Naive thymus-derived CD4-positive, alpha-beta T cell (primary cell): ENCODE data around the gene GRK2. TPM values are rescaled to one million over a fixed set of nuclear protein-coding genes. Genes with fewer than 3 reads are reported as not detected.

Source experiments
- ATAC-seq: fragments of 150-1000 bp; cut with Tn5 transposase; 2 replicates; pipeline ENCODE4 v1.10.0; 2021; ENCODE audit warnings: mild to moderate bottlenecking, moderate library complexity
- CTCF ChIA-PET: fragments of 350-600 bp; sonication (Branson Sonifier 250); formaldehyde crosslinking; loops from one replicate; lab custom pipeline; 2021; ENCODE audit warnings: antibody characterized with exemption; lab: Charles Lee
- POLR2A ChIA-PET: fragments of 350-600 bp; sonication (Branson Sonifier 250); formaldehyde crosslinking; loops from one replicate; lab custom pipeline; 2021; ENCODE audit warnings: antibody characterized with exemption, inconsistent platforms; lab: Charles Lee
- DNase-seq, 9 donors: peaks; one replicate each; pipeline versions ENCODE4 v3.0.0 to v3.0.0-alpha.2; 2020 to 2022; ENCODE audit warnings: mixed read lengths in 1 of 9
- H3K27ac ChIP-seq: one replicate; pipeline ENCODE4 v1.7.0; 2013; ENCODE audit warnings: mild to moderate bottlenecking, low read depth, low read length, moderate library complexity
- H3K27me3 ChIP-seq, 2 donors: one replicate each; pipeline ENCODE4 v1.7.0; 2013; ENCODE audit warnings: low read length in 2 of 2, mild to moderate bottlenecking in 2 of 2, moderate library complexity in 2 of 2; ENCODE audit not compliant: control insufficient read depth in 2 of 2, insufficient read depth in 2 of 2
- H3K36me3 ChIP-seq, 3 experiments: 1 replicate in 2 of 3; 2 replicates in 1 of 3; pipeline ENCODE4 v1.7.0; 2013; ENCODE audit warnings: low read length in 3 of 3, mild to moderate bottlenecking in 3 of 3, moderate library complexity in 1 of 3; ENCODE audit not compliant: insufficient read depth in 3 of 3, control insufficient read depth in 2 of 3
- H3K4me1 ChIP-seq, 2 donors: one replicate each; pipeline ENCODE4 v1.7.0; 2013; ENCODE audit warnings: low read length in 2 of 2, mild to moderate bottlenecking in 2 of 2, moderate library complexity in 1 of 2; ENCODE audit not compliant: control insufficient read depth in 2 of 2, insufficient read depth in 2 of 2
- H3K4me3 ChIP-seq: 2 replicates; pipeline ENCODE4 v1.7.0; 2013; ENCODE audit warnings: mild to moderate bottlenecking, low read length
- H3K9me3 ChIP-seq, 3 experiments: 1 replicate in 2 of 3; 2 replicates in 1 of 3; pipeline ENCODE4 v1.7.0; 2013; ENCODE audit warnings: low read length in 3 of 3; ENCODE audit not compliant: control insufficient read depth in 2 of 3
- H3K27ac Mint-ChIP-seq, 9 donors: one replicate each; pipeline ENCODE4 v1.8.0; 2020 to 2022; ENCODE audit warnings: mixed read lengths in 9 of 9, mild to moderate bottlenecking in 8 of 9, moderate library complexity in 5 of 9, inconsistent platforms in 2 of 9
- H3K27me3 Mint-ChIP-seq, 5 donors: one replicate each; pipeline ENCODE4 v1.8.0; 2021 to 2022; ENCODE audit warnings: mixed read lengths in 5 of 5, mild to moderate bottlenecking in 1 of 5
- H3K36me3 Mint-ChIP-seq, 5 donors: one replicate each; pipeline ENCODE4 v1.8.0; 2020 to 2022; ENCODE audit warnings: mixed read lengths in 5 of 5, mild to moderate bottlenecking in 3 of 5, inconsistent platforms in 1 of 5
- H3K4me1 Mint-ChIP-seq, 7 donors: one replicate each; pipeline ENCODE4 v1.8.0; 2020 to 2022; ENCODE audit warnings: mixed read lengths in 7 of 7, mild to moderate bottlenecking in 3 of 7, inconsistent platforms in 1 of 7
- H3K4me3 Mint-ChIP-seq, 10 donors: one replicate each; pipeline ENCODE4 v1.8.0; 2020 to 2022; ENCODE audit warnings: mild to moderate bottlenecking in 10 of 10, mixed read lengths in 10 of 10, moderate library complexity in 6 of 10, inconsistent platforms in 2 of 10
- H3K9me3 Mint-ChIP-seq, 11 donors: one replicate each; pipeline ENCODE4 v1.8.0; 2020 to 2022; ENCODE audit warnings: mixed read lengths in 11 of 11, mild to moderate bottlenecking in 4 of 11, inconsistent platforms in 1 of 11, moderate library complexity in 1 of 11
- intact Hi-C, 2 donors: fragments of 100-400 bp; cut with micrococcal nuclease; formaldehyde crosslinking; loops; one replicate each; pipeline ENCODE4 v1.15.1; 2023
- polyA plus RNA-seq, 2 donors: library from polyadenylated mRNA; unstranded; fragments of 300-500 nt; fragmentation: Illumina TruSeq; gene quantifications; one replicate each; pipeline ENCODE4 v1.2.3, GENCODE V29; 2021
- total RNA-seq, 6 experiments: library from RNA in 5 of 6; stranded (reverse) in 5 of 6; gene quantifications; 1 replicate in 5 of 6; 2 replicates in 1 of 6; pipeline ENCODE4 v1.2.3 and lab custom pipeline; 2021 to 2026

GRK2 gene
- total and polyA plus RNA-seq, 7 experiments from 2014 or later = 18.5 to 399 (median 310) TPM

GRCh38 chr11:67304511-67305113 is 38.3 kb downstream of the GRK2 start:
- intact Hi-C loops = no loop called here
- Histone ChIP-seq H3K4me3 (peak overlapping the region; percentile 61), H3K36me3 (peaks cover 0 to 23% (median 5%) of the 10 kb centered on the region in 3 experiments), H3K27me3 (no peaks in the 10 kb centered on the region), H3K27ac (peak overlapping the region; percentile 76), H3K4me1 (peaks cover 6 to 9% of the 10 kb centered on the region in 2 donors), H3K9me3 (no peaks in the 10 kb centered on the region)
- Mint-ChIP-seq H3K36me3 (peaks cover 0 to 5% (median 0%) of the 10 kb centered on the region in 5 donors), H3K9me3 (no peaks in the 10 kb centered on the region), H3K27me3 (no peaks in the 10 kb centered on the region), H3K4me1 (peaks cover 0 to 13% (median 6%) of the 10 kb centered on the region in 7 donors), H3K4me3 (peak overlapping the region in 9 of 10 donors; percentile 6 to 79 (median 55)), H3K27ac (peak overlapping the region in 4 of 9 donors; percentile 46 to 60 (median 54))
- ATAC-seq (no peak), DNase-seq (no peak)
- CTCF ChIA-PET = interaction anchor here (0.6 to 1.4 kb wide), 4 partner anchors 9 to 65 kb away, joined by 3 to 5 read pairs (median 4); no protein-coding TSS in a partner anchor
- POLR2A ChIA-PET = interaction anchor here (1.2 to 10.1 kb wide), 6 partner anchors 9 to 48 kb away, joined by 5 to 124 read pairs (median 6); partner anchors contain the start of genes ANKRD13D and POLD4

DNA sequence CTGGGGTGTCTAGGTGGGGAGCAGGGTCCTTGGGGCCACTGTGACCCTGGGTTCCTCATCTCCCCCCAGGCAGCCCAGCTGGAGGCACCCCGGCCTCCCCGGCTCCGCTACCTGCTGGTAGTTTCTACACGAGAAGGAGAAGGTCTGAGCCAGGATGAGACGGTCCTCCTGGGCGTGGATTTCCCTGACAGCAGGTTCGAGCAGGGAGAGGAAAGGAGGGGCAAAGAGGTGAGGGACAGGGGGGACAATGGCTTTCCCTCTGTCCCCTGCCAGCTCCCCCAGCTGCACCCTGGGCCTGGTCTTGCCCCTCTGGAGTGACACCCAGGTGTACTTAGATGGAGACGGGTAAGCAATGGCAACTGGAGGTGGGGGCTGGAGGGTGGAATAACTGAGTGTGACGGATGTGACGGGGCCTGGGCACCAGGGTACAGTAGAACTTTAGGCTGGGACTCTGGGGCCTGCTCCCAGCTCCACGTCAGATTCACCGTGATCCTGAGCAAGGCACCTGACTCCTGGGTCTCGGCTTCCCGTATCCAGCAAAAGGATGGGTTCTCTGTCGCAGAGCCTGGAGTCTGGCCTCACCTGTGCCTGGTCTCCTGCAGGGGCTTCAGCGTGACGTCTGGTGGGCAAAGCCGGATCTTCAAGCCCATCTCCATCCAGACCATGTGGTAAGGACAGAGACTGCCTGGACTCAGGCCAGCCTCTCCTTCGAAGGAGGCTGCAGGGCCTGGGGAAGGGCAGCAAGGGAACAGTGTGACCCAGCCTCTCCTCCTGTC is 40.7 kb downstream of the GRK2 start:
- Mint-ChIP-seq H3K27ac (no peak overlapping the region), H3K36me3 (peaks cover 0 to 1% (median 0%) of the 10 kb centered on the region in 5 donors), H3K27me3 (no peaks in the 10 kb centered on the region), H3K9me3 (no peaks in the 10 kb centered on the region), H3K4me1 (peaks cover 6 to 24% (median 16%) of the 10 kb centered on the region in 7 donors), H3K4me3 (no peak overlapping the region)
- DNase-seq = no peak
- Histone ChIP-seq H3K27me3 (no peaks in the 10 kb centered on the region), H3K4me3 (no peak overlapping the region), H3K4me1 (peaks cover 9 to 11% of the 10 kb centered on the region in 2 donors), H3K9me3 (no peaks in the 10 kb centered on the region), H3K27ac (no peak overlapping the region), H3K36me3 (peaks cover 0 to 4% (median 0%) of the 10 kb centered on the region in 3 experiments)
- CTCF ChIA-PET = no interaction called here
- POLR2A ChIA-PET = interaction anchor here (0.5 to 10.1 kb wide), 2 partner anchors 17 to 1194 kb away, joined by 3 to 124 read pairs; partner anchors contain the start of gene ANKRD13D
- intact Hi-C loops = no loop called here
- ATAC-seq = no peak

DNA sequence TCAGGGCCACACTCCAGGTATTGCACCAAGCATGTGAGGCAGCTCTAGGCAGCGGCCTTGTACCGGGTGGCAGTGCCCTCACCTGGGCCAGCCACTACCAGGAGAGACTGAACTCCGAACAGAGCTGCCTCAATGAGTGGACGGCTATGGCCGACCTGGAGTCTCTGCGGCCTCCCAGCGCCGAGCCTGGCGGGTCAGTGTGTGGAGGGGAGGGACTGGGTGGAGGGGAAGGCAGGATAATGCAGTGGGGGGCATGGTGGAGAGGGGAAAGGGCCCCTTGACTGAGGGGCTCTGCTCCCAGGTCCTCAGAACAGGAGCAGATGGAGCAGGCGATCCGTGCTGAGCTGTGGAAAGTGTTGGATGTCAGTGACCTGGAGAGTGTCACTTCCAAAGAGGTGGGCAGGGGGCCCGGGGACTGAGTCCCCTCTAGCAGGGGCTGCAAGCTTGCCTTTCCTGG is 41.3 kb downstream of the GRK2 start:
- Mint-ChIP-seq H3K4me3 (no peak overlapping the region), H3K36me3 (peaks cover 0 to 1% (median 0%) of the 10 kb centered on the region in 5 donors), H3K4me1 (peaks cover 12 to 26% (median 18%) of the 10 kb centered on the region in 7 donors), H3K27me3 (no peaks in the 10 kb centered on the region), H3K27ac (peak overlapping the region in 1 of 9 donors; percentile 38), H3K9me3 (no peaks in the 10 kb centered on the region)
- H3K36me3 ChIP-seq = peaks cover 0 to 4% (median 0%) of the 10 kb centered on the region in 3 experiments
- ATAC-seq (no peak), DNase-seq (no peak)
- peaks cover 14 to 18% of the 10 kb centered on the region in 2 donors for H3K4me1 ChIP-seq
- ChIA-PET POLR2A (interaction anchor here (0.9 to 10.1 kb wide), 2 partner anchors 18 to 36 kb away, joined by 3 to 124 read pairs; partner anchors contain the start of gene ANKRD13D), CTCF (interaction anchor here (0.8 kb wide), 1 partner anchor 38 kb away, joined by 3 read pairs; no protein-coding TSS in a partner anchor)
- H3K9me3 ChIP-seq = no peaks in the 10 kb centered on the region
- intact Hi-C loops = no loop called here
- H3K27ac ChIP-seq = no peak overlapping the region
- H3K4me3 ChIP-seq = no peak overlapping the region
- no peaks in the 10 kb centered on the region for H3K27me3 ChIP-seq

DNA sequence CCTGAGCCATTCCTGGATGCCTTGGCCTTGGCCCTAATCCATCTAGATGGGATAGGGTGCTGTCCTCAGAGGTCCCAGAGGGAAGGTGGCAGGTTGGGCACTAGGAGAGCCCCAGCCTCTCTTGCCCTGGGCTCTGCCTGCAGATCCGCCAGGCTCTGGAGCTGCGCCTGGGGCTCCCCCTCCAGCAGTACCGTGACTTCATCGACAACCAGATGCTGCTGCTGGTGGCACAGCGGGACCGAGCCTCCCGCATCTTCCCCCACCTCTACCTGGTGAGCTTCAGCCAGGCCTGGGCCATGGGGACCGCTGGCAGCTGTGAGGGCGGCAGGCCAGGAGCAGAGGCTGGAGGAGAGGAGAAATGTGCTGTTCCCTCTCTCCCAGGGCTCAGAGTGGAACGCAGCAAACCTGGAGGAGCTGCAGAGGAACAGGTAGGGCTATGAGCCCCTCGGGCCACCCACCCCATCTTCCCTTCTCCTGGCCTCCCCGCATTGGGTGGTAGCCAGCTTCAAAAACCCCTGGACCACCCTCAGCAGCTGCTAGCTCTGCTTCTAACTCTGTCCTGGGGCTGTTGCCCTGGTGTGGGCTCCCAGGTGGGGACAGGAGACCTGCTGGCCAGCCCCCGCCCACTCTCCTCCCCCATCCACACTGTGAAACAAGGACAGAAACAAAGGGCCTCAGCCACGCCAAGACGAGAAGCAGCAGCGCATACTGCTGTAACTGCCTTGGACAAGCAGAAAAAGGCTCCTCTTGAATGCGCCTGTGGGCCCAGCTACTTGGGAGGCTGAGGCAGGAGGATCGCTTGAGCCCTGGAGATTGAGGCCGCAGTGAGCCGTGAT is 42.0 kb downstream of the GRK2 start:
- Mint-ChIP-seq H3K27me3 (no peaks in the 10 kb centered on the region), H3K9me3 (no peaks in the 10 kb centered on the region), H3K4me3 (no peak overlapping the region), H3K4me1 (peaks cover 18 to 29% (median 24%) of the 10 kb centered on the region in 7 donors), H3K27ac (no peak overlapping the region), H3K36me3 (peaks cover 0 to 1% (median 0%) of the 10 kb centered on the region in 5 donors)
- no peaks in the 10 kb centered on the region for H3K9me3 ChIP-seq
- DNase-seq = no peak
- ChIA-PET POLR2A (interaction anchor here (0.8 to 10.1 kb wide), 5 partner anchors 14 to 41 kb away, joined by 3 to 124 read pairs (median 3); partner anchors contain the start of gene ANKRD13D), CTCF (interaction anchor here (0.8 kb wide), 1 partner anchor 37 kb away, joined by 3 read pairs; no protein-coding TSS in a partner anchor)
- no peak for ATAC-seq
- peaks cover 0 to 4% (median 0%) of the 10 kb centered on the region in 3 experiments for H3K36me3 ChIP-seq
- no peak overlapping the region for H3K27ac ChIP-seq
- no peak overlapping the region for H3K4me3 ChIP-seq
- intact Hi-C loops = no loop called here
- no peaks in the 10 kb centered on the region for H3K27me3 ChIP-seq
- H3K4me1 ChIP-seq = peaks cover 20 to 24% of the 10 kb centered on the region in 2 donors

DNA sequence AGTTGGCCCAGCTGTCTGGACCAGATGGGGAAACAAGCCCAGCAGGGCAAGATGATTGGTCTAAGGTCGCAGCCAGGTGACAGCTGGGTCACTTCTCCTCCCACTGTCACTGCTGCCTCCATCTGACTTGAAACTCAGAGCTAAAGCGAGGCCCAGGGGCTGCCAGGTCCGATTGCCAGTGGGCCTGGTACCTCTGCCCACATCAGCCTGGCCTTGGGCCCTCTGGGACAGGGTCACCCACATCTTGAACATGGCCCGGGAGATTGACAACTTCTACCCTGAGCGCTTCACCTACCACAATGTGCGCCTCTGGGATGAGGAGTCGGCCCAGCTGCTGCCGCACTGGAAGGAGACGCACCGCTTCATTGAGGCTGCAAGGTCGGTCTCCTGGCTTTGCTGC is 42.9 kb downstream of the GRK2 start:
- no peaks in the 10 kb centered on the region for H3K9me3 Mint-ChIP-seq
- intact Hi-C loops = no loop called here
- no peaks in the 10 kb centered on the region for H3K27me3 Mint-ChIP-seq
- H3K36me3 ChIP-seq = peaks cover 0 to 4% (median 0%) of the 10 kb centered on the region in 3 experiments
- DNase-seq (no peak), ATAC-seq (no peak)
- H3K4me3 ChIP-seq = no peak overlapping the region
- ChIA-PET POLR2A (interaction anchor here (0.8 to 2.5 kb wide), 3 partner anchors 15 to 41 kb away, joined by 3 to 8 read pairs (median 3); no protein-coding TSS in a partner anchor), CTCF (no interaction called here)
- peaks cover 0 to 1% (median 0%) of the 10 kb centered on the region in 5 donors for H3K36me3 Mint-ChIP-seq
- peaks cover 24 to 37% (median 31%) of the 10 kb centered on the region in 7 donors for H3K4me1 Mint-ChIP-seq
- H3K4me1 ChIP-seq = peaks cover 21 to 27% of the 10 kb centered on the region in 2 donors
- H3K27ac ChIP-seq = no peak overlapping the region
- H3K27ac Mint-ChIP-seq = peak overlapping the region in 1 of 9 donors; percentile 24
- H3K27me3 ChIP-seq = no peaks in the 10 kb centered on the region
- H3K9me3 ChIP-seq = no peaks in the 10 kb centered on the region
- H3K4me3 Mint-ChIP-seq = no peak overlapping the region
